ENCODE measurements around the gene SULT1E1. TPM values are rescaled to one million over a fixed set of nuclear protein-coding genes. Genes with fewer than 3 reads are reported as not detected.

SULT1E1 gene
- total RNA-seq, 1 experiment from 2014 or later: not detected

DNA sequence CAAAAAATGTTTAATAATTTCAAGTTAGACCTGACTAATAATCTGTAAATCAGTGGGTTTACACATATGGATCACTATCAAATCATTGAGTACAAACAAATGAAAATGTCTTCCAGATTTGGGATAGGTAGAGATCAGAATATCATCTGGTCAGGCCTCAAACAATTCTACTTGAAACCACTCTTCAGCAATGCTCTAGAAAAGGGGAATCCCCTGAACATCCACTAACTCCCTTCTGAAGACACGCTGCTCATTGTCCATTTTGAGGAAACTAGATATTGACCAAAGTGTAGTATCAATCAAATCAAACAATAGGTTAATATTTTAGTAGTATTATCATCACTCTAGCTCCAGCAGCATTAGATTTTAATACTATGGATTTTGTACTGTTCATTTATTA is 46.3 kb downstream of the SULT1E1 start:
- no peaks in the 10 kb centered on the region for H3K9me3 ChIP-seq (replicated peaks)
- no peak for DNase-seq (ENCODE audit: low read depth in 1 of 2, low spot score in 2 of 2)
- H3K36me3 ChIP-seq: no peaks in the 10 kb centered on the region
- no peaks in the 10 kb centered on the region for H3K4me1 ChIP-seq (replicated peaks)
- H3K27ac ChIP-seq: no peak overlapping the region
- no peaks in the 10 kb centered on the region; the same call in 1 of the 2 replicates for H3K27me3 ChIP-seq (replicated peaks)
- H3K4me3 ChIP-seq: no peak overlapping the region

DNA sequence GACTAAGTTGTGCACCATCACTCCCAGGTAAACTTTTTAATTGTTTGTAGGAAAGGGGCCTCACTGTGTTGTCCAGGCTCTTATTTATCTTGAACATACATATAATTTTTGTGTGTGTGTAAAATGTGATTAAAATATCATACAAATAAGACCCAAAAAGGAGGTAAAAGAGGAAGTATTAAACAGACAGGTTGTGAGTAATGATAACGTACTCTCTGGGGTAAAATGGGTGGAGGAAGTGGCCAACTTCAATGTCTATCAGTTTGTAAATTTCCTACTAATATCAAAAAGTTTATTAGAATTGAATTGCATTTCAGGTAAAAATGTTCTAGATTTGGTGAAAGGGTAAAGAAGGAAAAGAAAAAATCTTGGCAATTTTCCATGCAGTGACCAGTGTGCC is 48.8 kb downstream of the SULT1E1 start:
- Histone ChIP-seq H3K27me3 (replicated peaks) (no peaks in the 10 kb centered on the region), H3K4me3 (no peak overlapping the region), H3K36me3 (no peaks in the 10 kb centered on the region), H3K4me1 (replicated peaks) (no peaks in the 10 kb centered on the region), H3K27ac (no peak overlapping the region), H3K9me3 (replicated peaks) (no peaks in the 10 kb centered on the region)
- DNase-seq (ENCODE audit: low read depth in 1 of 2, low spot score in 2 of 2): no peak

DNA sequence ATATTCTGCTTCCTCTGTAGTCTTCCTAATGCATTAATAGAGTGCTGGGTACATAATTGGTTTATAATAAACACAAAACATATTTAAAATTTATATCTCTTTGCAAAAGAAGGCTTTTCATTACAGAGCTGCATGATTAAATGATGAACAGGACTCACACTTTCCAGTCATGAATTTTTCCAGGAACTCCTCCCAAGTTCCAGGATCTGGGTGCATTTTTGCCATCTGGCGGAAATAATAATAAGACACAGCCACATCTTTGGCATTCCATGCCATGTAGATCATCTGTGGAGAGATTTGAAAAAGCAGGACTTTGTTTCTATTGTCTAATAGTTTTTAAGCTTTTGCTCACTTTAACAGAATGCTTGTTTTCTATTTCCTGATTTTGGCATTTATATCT is 59.3 kb downstream of the SULT1E1 start:
- Histone ChIP-seq H3K27ac (no peak overlapping the region), H3K4me1 (replicated peaks) (no peaks in the 10 kb centered on the region), H3K36me3 (no peaks in the 10 kb centered on the region), H3K4me3 (no peak overlapping the region), H3K27me3 (replicated peaks) (no peaks in the 10 kb centered on the region), H3K9me3 (replicated peaks) (no peaks in the 10 kb centered on the region)
- no peak for DNase-seq (ENCODE audit: low read depth in 1 of 2, low spot score in 2 of 2)

DNA sequence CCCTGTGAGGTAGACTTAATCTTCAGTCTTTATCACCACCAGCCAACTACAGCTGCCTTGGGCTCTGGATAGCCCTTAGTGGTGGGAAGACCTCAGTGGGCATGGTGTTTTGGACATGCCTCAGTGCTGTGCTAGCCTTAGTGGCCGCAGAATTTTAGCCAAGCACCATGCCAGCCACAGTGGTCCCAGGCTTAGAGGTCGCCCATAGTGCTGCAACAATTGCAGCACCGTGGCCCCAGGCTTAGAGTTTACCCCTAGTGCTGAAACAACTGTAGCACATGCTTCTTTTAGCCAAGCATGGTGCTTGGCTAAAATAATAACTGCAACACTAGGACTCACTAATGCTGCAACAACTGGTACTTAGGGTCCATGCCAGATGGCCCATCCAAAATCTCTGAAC is 60.6 kb downstream of the SULT1E1 start:
- no peaks in the 10 kb centered on the region for H3K9me3 ChIP-seq (replicated peaks)
- no peak overlapping the region for H3K27ac ChIP-seq
- H3K36me3 ChIP-seq: no peaks in the 10 kb centered on the region
- no peaks in the 10 kb centered on the region for H3K4me1 ChIP-seq (replicated peaks)
- no peaks in the 10 kb centered on the region for H3K27me3 ChIP-seq (replicated peaks)
- no peak overlapping the region for H3K4me3 ChIP-seq
- no peak for DNase-seq (ENCODE audit: low read depth in 1 of 2, low spot score in 2 of 2)

DNA sequence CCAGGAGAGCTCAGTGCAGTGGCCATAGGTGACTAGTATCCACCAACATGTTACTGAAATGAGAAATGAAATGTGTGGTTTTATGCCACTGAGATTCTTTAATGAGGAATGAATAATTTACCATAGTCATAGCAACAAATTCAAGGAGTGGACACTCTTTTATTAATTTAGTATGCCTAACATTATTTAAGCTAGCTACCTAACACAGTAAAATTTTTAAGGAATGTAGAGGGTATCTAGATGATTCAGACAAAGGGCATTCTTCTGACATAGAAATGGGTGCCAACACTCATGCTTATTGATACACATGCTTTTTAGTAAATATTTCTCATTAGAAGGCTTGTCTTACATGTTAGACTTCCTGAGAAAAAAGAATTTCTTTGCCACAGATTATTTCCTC is 66.2 kb downstream of the SULT1E1 start:
- no peak for DNase-seq (ENCODE audit: low read depth in 1 of 2, low spot score in 2 of 2)
- no peaks in the 10 kb centered on the region for H3K4me1 ChIP-seq (replicated peaks)
- H3K4me3 ChIP-seq: no peak overlapping the region
- no peaks in the 10 kb centered on the region for H3K9me3 ChIP-seq (replicated peaks)
- no peaks in the 10 kb centered on the region for H3K36me3 ChIP-seq
- H3K27ac ChIP-seq: no peak overlapping the region
- no peaks in the 10 kb centered on the region for H3K27me3 ChIP-seq (replicated peaks)

Other genes with a start within 250 kb of the SULT1E1 start
- not detected in 2 replicates for gene UGT2A2, start 220.5 kb downstream of the SULT1E1 start, total RNA-seq (2014; rRNA removed; shearing (Covaris generic))
- not detected in 2 replicates for gene UGT2A1, start 206.9 kb downstream of the SULT1E1 start, total RNA-seq (2014; rRNA removed; shearing (Covaris generic))
- gene SULT1B1, start 99.5 kb downstream of the SULT1E1 start, total RNA-seq (2014; rRNA removed; shearing (Covaris generic)): not detected in 2 replicates
- gene CSN1S1, start 70.9 kb upstream of the SULT1E1 start, total RNA-seq (2014; rRNA removed; shearing (Covaris generic)): not detected in 2 replicates
- gene CSN2, start 105.6 kb upstream of the SULT1E1 start, total RNA-seq (2014; rRNA removed; shearing (Covaris generic)): not detected in 2 replicates
- gene STATH, start 135.8 kb upstream of the SULT1E1 start, total RNA-seq (2014; rRNA removed; shearing (Covaris generic)): not detected in 2 replicates
- not detected in 2 replicates for gene HTN3, start 168.3 kb upstream of the SULT1E1 start, total RNA-seq (2014; rRNA removed; shearing (Covaris generic))
- not detected in 2 replicates for gene HTN1, start 190.3 kb upstream of the SULT1E1 start, total RNA-seq (2014; rRNA removed; shearing (Covaris generic))

All from SJSA1 (cell line).